Measurements from ENCODE around the gene WNT9B.

WNT9B gene

DNA sequence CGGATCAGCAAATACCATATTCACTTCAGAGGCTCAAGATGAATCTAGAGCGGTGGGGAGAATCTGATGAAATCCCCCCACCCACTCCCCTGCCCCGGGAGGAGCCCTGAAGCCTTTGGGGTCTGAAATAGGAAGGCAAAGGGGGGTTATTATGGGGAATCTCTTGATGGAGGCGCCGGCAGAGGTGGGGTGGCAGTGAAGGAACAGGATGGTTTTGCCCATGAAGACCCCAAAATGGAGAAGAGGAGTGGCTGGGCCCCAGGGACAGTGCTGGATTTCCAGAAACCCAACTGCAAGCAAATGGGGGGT, 33.5 kb upstream of the WNT9B start:
- TF ChIP-seq GATA1 (IDR thresholded peaks at IDR 0.05; ENCODE audit: low read depth, low read length), result no peak
- TF ChIP-seq POLR2A (IDR thresholded peaks at IDR 0.05; ENCODE audit: low read length), result no peak
- no peak for DNase-seq

DNA sequence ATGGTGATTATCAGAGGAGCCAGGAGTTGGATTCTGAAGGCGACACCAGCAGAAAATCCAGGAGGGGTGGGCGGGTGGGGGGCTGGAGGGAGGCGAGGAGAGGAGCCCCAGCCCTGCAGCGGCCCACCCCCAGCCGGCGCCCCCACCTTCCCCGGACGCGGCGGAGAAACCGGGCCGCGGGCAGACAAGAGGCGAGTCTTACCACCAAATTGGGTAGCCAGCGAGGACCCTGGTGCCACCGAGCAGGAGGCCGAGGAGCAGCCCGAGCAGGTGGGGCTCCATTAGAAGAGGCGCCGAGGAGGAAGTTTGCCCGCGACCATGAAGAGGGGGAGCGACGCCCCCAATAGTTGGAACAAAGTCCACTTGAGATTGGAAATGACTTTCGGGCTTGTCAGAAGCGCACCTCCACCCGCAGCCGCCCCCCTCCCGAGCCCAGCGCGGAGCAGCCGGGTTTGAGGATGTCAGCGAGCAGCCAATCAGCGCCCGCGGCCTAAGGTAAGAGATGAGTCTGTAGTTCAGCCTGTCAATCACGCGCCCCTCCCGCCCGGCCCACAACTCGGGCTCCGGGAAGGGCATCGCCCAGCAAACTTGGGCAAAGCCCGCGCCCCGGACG, 33.0 kb upstream of the WNT9B start, which contains the start of gene WNT3:
Gene WNT3 (minus strand): TSS at position 377 of the 613 bp plus-strand sequence. CDS start 95 bp downstream, at position 282.
- TF ChIP-seq POLR2A (IDR thresholded peaks at IDR 0.05; ENCODE audit: low read length) (no peak), GATA1 (IDR thresholded peaks at IDR 0.05; ENCODE audit: low read depth, low read length) (no peak)
- DNase-seq, result peak; percentile 37 to 50

DNA sequence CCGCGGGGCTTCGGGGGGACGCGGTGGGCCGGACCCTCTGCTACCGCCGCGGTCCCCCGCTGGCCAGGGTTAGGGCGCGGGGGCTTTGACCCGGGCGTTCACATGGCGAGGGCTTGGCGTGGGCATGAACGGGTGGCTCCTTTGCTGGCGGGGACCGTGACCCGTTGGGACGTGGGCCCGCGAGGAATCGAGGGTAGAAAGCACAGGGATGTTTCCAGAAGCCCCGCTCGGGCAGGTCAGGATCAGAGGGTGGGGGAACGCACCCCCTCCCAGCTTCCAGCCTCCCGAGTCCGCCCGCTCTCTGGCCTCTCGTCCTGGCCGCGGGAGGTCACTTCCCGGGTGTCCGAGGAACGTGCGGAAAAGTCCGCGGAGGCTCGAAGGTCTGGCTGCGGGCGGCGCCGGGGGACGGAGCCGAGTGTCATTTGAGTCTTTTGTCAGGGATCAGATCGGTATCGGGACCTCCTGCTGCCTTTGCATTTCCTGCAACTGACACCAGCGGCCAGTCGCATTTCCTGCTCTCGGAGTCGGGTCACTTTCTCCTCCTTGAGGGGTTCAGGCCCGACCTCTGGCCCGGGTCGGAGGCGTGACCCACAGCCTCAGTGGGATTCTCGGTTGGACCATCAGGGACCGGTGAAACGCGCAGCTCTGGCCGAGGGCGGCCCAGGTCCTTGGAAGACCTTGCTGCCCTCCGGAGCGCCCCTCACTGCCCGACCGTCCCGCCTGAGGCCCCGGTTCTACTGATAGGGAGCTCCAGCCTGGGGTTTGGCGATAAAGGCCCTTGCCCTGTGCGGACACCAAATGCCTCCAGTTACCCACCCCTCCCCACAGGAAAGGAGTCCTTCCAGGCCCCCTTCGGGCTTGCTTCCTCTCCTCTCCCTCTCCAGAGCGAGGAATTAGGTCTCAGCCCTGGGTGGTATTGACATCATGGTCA, 32.2 kb upstream of the WNT9B start:
- peak; percentile 70 to 87 for DNase-seq
- TF ChIP-seq POLR2A (IDR thresholded peaks at IDR 0.05; ENCODE audit: low read length) (no peak), GATA1 (IDR thresholded peaks at IDR 0.05; ENCODE audit: low read depth, low read length) (no peak)

DNA sequence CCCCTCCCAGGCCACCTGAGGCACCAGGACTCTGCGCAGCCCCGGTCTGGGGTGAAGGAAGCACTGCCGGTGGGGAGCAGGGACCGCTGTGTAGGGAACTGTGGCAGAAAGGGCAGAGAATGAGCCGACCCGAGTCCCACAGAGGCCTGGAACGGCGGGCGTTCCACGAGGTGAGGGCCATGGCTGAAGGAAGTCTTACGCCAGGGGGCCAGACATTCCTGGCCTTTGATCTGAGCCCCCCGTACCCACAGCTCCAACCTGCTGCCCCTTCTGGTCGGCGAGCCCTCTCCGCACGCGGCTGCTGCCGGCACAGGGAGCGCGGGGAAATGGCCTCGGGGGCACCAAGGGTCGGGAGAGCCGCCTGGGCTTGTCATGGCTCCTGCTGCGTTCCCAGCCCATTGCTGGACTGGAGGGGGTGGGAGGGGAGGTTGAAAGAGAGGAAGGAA, 31.5 kb upstream of the WNT9B start:
- TF ChIP-seq GATA1 (IDR thresholded peaks at IDR 0.05; ENCODE audit: low read depth, low read length) (no peak), POLR2A (IDR thresholded peaks at IDR 0.05; ENCODE audit: low read length) (no peak)
- no peak for DNase-seq

DNA sequence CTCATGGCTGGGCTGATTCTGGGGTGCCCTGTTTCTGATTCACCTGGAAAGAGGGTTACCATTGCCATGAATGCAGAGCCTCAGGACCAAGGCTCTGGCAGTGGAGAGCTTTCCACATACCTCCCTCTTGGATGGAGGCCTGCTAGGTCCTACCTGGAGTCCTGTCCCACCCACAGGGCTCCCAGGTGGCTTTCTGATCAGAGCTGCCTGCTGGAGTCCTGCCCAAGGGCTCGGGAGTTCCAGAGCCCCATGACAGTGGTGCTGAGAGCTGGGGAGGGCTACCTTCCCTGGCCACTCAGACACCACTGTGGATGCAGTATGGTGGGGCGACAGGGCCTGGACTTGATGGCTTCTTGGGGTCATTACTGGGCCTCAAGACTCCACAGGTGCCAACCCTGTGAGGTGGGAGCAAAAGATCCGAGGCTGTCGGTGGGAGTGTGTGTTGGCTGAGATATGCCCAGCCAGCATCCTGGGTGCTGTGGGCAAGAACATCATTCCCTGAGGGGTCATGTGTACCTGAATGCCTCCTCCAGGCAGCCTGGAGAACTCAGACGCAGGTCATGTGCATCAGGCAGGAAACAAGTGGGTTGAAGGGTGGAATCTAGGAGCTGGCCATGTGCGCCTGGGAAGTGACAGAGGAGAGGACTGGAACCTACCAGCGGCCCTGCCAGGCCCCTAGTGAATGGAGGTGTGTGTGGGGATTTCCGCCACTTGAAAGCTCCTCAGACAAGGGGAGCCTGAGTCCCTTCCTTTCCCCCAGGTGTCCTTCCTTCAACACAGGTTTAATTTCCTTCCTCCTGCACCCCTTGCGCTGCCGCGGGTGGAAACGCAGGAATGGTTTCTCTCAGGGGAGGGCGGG, 30.6 kb upstream of the WNT9B start:
- TF ChIP-seq POLR2A (IDR thresholded peaks at IDR 0.05; ENCODE audit: low read length) (no peak), GATA1 (IDR thresholded peaks at IDR 0.05; ENCODE audit: low read depth, low read length) (no peak)
- DNase-seq, result no peak

DNA sequence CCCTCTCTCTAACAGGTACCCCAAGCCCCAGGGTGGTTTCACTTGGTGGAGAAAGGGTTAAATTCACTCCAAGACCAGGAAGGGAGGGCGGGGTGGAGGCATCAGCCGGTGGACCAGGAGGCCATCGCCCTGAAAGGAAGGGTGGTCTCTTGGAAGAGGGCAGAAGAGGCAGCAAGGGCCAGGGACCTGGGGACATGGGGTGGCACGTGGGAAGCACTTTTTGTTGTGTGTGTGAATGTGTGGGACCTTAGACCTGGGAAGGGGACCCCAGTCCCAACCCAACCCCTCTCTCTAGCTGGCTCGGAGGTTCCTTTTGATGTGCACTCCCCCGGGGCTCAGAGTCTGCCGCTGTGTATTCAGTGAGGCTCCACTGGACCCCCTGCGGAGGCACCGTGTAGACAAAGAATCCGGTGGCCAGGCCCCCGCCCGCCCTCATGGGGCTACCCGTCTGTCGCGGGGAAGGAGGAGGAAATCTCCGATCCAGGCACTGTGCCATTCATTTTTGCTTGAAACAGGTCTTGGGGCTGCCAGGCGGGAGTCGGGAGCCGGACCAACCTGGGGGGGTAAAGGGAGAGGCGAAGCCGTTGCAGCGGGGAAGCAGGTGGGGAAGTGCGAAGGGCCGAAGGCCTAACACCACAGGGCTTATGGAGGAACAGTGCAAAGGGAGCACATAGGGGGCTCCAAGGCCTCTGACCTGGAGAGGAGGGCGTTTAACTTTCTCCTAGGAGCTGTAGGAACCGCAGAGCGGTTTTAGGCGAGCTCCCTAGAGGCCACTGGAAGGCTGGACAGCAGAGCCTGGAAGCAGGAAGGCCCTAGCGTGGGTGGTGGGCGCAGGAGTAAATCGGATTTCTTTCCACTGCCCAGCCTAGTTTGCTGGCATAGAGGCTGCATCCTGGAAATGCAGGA, 29.6 kb upstream of the WNT9B start:
- TF ChIP-seq GATA1 (IDR thresholded peaks at IDR 0.05; ENCODE audit: low read depth, low read length) (no peak), POLR2A (IDR thresholded peaks at IDR 0.05; ENCODE audit: low read length) (no peak)
- no peak for DNase-seq

DNA sequence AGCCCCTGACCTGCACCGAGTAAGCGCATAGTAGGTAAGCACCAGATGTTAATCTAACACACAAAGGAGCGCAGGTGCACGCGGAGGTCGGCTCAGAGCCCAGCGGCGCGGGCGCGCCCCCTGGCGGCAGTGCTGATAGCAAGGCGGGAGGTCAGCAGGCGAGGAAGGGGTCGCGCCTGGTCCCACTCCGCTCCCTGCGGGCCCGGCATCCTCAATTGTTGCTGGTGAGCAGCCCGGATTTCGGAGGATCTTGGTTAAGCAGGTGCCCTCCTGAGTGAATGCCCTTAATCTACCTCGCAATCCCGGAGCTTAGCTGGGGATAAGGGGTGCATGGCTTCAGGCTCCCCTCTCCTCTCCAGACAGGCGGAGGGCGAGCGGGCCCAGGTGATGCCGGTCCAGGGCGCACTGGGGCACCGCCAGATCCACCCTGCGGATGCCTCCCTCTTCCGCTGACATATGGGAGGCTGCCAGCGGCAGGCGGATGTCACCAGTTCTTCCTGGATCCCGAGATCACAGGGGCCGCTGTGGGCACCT, 28.9 kb upstream of the WNT9B start:
- peak; percentile 44 to 65 for DNase-seq
- TF ChIP-seq GATA1 (IDR thresholded peaks at IDR 0.05; ENCODE audit: low read depth, low read length), result no peak
- no peak for TF ChIP-seq POLR2A (IDR thresholded peaks at IDR 0.05; ENCODE audit: low read length)

DNA sequence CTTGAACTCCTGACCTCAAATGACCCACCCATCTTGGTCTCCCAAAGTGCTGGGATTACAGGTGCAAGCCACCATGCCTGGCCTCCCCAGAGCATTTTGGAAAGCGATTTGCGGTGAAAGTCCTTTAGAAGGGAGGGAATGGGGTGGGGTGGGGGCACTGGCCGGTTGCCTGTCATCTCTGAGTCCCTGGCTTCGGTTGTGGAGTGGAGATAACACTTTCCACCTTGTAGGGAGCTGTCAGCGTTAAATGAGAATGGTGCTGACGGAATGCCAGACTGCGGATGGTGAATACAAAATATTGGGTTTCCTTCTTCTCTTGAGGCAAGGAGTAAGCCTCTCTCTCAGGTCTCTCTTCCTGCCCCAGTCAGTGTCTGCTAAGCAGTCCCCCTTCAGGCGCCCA, 27.7 kb upstream of the WNT9B start:
- no peak for DNase-seq
- TF ChIP-seq POLR2A (IDR thresholded peaks at IDR 0.05; ENCODE audit: low read length) (no peak), GATA1 (IDR thresholded peaks at IDR 0.05; ENCODE audit: low read depth, low read length) (no peak)

DNA sequence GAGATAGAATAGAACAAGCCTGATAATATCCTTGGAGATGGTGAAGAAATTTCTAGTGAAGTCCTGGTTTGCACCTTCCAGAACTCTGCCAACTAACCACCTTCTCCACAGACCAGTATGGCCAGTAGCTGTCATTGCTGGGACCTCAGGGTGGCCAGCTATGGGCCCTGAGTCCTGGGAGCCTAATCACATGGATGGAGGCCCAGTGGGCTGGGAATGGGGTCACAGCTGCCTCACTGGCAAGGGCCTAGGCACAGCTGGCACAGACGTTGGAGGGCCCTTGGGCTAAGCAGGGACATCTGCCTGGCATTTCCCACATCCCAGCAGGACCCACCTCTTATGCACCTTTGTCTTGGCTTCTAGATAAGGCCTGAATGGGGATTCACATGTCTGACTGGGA, 25.3 kb upstream of the WNT9B start:
- DNase-seq, result no peak

DNA sequence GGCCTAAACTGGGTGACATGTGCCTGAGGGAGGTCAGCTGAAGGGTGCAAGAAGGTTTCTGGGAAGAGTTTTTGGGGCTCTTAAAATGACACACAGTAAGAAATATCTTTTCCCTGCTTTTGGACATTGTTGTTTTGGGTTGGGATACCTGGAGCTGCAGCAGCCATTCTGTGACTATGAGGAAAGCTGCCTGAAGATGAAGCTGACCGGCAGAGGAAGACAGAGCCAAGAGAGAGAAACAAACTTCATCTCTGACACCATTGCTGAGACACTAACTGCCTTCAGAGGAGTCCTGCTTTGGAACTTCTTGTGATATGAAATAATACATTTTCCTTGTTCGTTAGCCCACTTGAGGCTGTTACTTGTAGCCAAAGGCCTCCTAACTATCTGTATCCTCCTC, 24.1 kb upstream of the WNT9B start:
- TF ChIP-seq POLR2A (IDR thresholded peaks at IDR 0.05; ENCODE audit: low read length) (no peak), GATA1 (IDR thresholded peaks at IDR 0.05; ENCODE audit: low read depth, low read length) (no peak)
- DNase-seq, result no peak

More for the DNA sequence above, 25.3 kb upstream of the WNT9B start:
- TF ChIP-seq POLR2A (IDR thresholded peaks at IDR 0.05; ENCODE audit: low read length) (no peak), GATA1 (IDR thresholded peaks at IDR 0.05; ENCODE audit: low read depth, low read length) (no peak)

DNA sequence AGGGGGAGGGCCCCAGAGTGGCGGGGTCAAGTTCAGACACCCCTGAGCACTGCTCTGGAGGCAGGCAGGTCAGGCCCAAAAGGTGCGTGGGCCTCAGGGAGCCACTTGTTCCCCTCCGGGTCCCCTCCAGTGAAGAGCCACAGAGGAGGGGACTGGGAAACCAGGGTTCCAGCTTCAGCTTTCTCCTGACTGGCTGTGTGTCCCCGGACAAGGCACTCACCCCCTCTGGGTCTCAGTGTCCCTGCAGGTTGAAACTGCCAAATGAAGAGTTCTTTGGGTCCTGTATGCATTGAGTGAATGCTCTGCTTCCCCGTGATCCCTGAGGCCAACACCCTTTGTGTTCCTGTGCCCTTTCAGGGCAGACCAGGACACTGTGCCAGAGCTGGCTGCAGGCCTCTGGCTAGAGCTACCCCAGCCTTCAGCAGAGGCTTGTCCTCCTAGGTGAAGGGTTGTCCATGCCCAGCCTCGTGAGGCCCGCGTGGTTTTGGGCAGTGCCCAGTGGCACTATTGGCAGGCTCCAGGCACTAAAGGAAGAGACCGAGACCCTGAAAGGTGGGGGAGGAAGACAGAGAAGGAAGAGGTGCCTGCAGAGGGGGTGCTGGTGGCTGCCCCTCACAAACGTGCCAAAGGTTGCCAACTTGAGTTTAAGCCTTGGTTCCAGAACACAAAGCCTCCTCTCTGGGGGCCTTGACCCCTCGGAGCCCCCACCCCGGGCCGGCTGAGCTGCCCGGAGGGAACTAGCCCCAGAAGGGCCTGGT, 19.6 kb upstream of the WNT9B start:
- DNase-seq, result no peak
- TF ChIP-seq POLR2A (IDR thresholded peaks at IDR 0.05; ENCODE audit: low read length), result no peak
- TF ChIP-seq GATA1 (IDR thresholded peaks at IDR 0.05; ENCODE audit: low read depth, low read length), result no peak

DNA sequence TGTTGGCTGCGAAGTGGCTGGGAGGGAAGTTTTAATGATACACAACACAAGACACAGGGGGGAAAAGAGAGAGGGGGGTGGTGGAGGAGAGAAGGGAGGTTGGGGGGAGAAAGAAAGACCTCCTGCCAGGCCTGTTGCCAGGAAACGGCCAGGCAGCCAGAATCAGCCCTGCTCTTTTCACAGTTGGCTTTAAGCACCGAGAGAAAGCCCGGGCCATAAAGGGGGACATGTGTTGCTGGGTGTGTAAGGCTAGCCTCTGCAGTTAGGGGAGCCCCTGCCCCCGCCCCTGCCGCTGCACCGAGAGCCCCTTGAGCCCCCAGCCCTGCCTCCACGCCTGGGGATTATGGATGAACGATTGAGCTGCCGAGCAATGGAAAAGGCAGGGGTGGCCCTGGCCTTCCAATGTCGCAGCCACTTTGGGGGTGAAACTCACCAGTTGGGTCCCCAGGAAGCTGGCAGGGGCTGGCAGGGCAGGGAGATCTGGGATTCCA, 19.0 kb upstream of the WNT9B start:
- DNase-seq, result no peak
- TF ChIP-seq GATA1 (IDR thresholded peaks at IDR 0.05; ENCODE audit: low read depth, low read length), result no peak
- TF ChIP-seq POLR2A (IDR thresholded peaks at IDR 0.05; ENCODE audit: low read length), result no peak
